Endothelial cell of umbilical vein (primary cell): ENCODE results near the gene CHCHD5. TPM values are rescaled to one million over a fixed set of nuclear protein-coding genes. Genes with fewer than 3 reads are reported as not detected.

ENCODE experiments used
- BruUV-seq: library from RNA; stranded (reverse); fragments of 400-500 nt; replicated peaks from 2 replicates; lab custom pipeline; 2021; lab: Mats Ljungman, UMichigan
- CTCF ChIA-PET: fragments of 300-600, 350-600 bp; sonication (Branson Sonifier 250); formaldehyde crosslinking; loops from one replicate; lab custom pipeline; 2021; ENCODE audit warnings: antibody characterized with exemption, inconsistent platforms; lab: Charles Lee
- POLR2A ChIA-PET: fragments of 300-600, 350-600 bp; sonication (Branson Sonifier 250); formaldehyde crosslinking; loops from one replicate; lab custom pipeline; 2021; ENCODE audit warnings: antibody characterized with exemption, inconsistent platforms; lab: Charles Lee
- DNase-seq: peaks from one replicate; pipeline ENCODE4 v3.0.0-alpha.2; 2011; ENCODE audit warnings: low read depth, low spot score
- FAIRE-seq: peaks from 2 replicates; lab custom pipeline; 2011; peaks lifted over from hg19 to GRCh38; lab: Jason Lieb, UNC
- H2AFZ ChIP-seq: 2 replicates; pipeline ENCODE4 v1.6.0; 2012; ENCODE audit warnings: low read depth, low read length, control low read depth, inconsistent platforms
- H3K27ac ChIP-seq: 2 replicates; pipeline ENCODE4 v1.5.1; 2011; ENCODE audit warnings: low read depth, mild to moderate bottlenecking, control low read depth, low read length, moderate library complexity; ENCODE audit not compliant: insufficient read depth
- H3K27me3 ChIP-seq, 2 experiments: 2 replicates each; pipeline versions ENCODE4 v1.6.0 to v1.6.1; 2011; ENCODE audit warnings: low read length in 2 of 2, mixed read lengths in 1 of 2; ENCODE audit not compliant: control insufficient read depth in 2 of 2, insufficient read depth in 2 of 2
- H3K36me3 ChIP-seq, 2 experiments: 2 replicates in 1 of 2; 3 replicates in 1 of 2; pipeline ENCODE4 v1.5.1; 2011; ENCODE audit warnings: low read length in 2 of 2, mild to moderate bottlenecking in 1 of 2, moderate library complexity in 1 of 2; ENCODE audit not compliant: control insufficient read depth in 2 of 2, insufficient read depth in 2 of 2; ENCODE audit errors: extremely low read depth in 1 of 2
- H3K4me1 ChIP-seq: 3 replicates; pipeline ENCODE4 v1.5.1; 2011; ENCODE audit warnings: mild to moderate bottlenecking, low read length; ENCODE audit not compliant: control insufficient read depth, insufficient read depth; ENCODE audit errors: extremely low read depth
- H3K4me2 ChIP-seq: 2 replicates; pipeline ENCODE4 v1.6.1; 2011; ENCODE audit warnings: low read length, control low read depth, mixed read lengths; ENCODE audit not compliant: insufficient read depth
- H3K4me3 ChIP-seq, 3 experiments: fragments of 200-600 bp in 1 of 3; sonication (generic), shearing (Covaris generic) in 1 of 3; replicated peaks in 1 of 3; 2 replicates each; pipeline ENCODE4 v1.5.1; 2011 to 2016; ENCODE audit warnings: control low read depth in 3 of 3, low read length in 3 of 3, mild to moderate bottlenecking in 2 of 3, inconsistent platforms in 1 of 3, low read depth in 1 of 3, moderate library complexity in 1 of 3; ENCODE audit not compliant: insufficient read depth in 1 of 3
- H3K79me2 ChIP-seq: 2 replicates; pipeline ENCODE4 v1.6.0; 2012; ENCODE audit warnings: low read length, inconsistent platforms; ENCODE audit not compliant: control insufficient read depth, insufficient read depth
- H3K9ac ChIP-seq: replicated peaks from 2 replicates; pipeline ENCODE3; 2011; ENCODE audit warnings: low read length, control low read depth; ENCODE audit not compliant: insufficient read depth; ENCODE audit errors: extremely low read depth
- H3K9me1 ChIP-seq: replicated peaks from 3 replicates; pipeline ENCODE4 v1.6.0; 2011; ENCODE audit warnings: mild to moderate bottlenecking, low read length; ENCODE audit not compliant: control insufficient read depth, insufficient read depth; ENCODE audit errors: extremely low read depth
- H3K9me3 ChIP-seq: replicated peaks from 2 replicates; pipeline ENCODE4 v1.5.1; 2012; ENCODE audit warnings: low read length, inconsistent platforms; ENCODE audit not compliant: control insufficient read depth, insufficient read depth
- H4K20me1 ChIP-seq: replicated peaks from 2 replicates; pipeline ENCODE3; 2011; ENCODE audit warnings: mild to moderate bottlenecking, low read length; ENCODE audit not compliant: control insufficient read depth, insufficient read depth; ENCODE audit errors: extremely low read depth
- CTCF ChIP-seq, 2 donors: IDR thresholded peaks; 1 replicate in 1 of 2; 2 replicates in 1 of 2; pipeline ENCODE4 v1.5.1; 2011; ENCODE audit warnings: low read length in 2 of 2, mild to moderate bottlenecking in 2 of 2, moderate library complexity in 2 of 2, control low read depth in 1 of 2, inconsistent platforms in 1 of 2, low read depth in 1 of 2; ENCODE audit not compliant: insufficient read depth in 1 of 2; ENCODE audit errors: extremely low read depth in 1 of 2
- EZH2 ChIP-seq: IDR thresholded peaks from 2 replicates; pipeline ENCODE4 v1.6.1; 2012; ENCODE audit warnings: borderline replicate concordance, low read depth, mild to moderate bottlenecking, moderate library complexity, low read length, inconsistent platforms; ENCODE audit not compliant: severe bottlenecking
- FOS ChIP-seq: IDR thresholded peaks from 2 replicates; pipeline ENCODE4 v1.6.1; 2011; ENCODE audit warnings: mild to moderate bottlenecking, low read length, moderate library complexity, borderline replicate concordance; ENCODE audit not compliant: insufficient read depth
- GATA2 ChIP-seq: IDR thresholded peaks from 2 replicates; pipeline ENCODE4 v1.7.0; 2011; ENCODE audit warnings: low read depth, mild to moderate bottlenecking, moderate library complexity, mixed read lengths, low read length; ENCODE audit not compliant: insufficient read length, insufficient read depth
- JUN ChIP-seq: IDR thresholded peaks from 2 replicates; pipeline ENCODE4 v1.6.1; 2011; ENCODE audit warnings: borderline replicate concordance, low read depth; ENCODE audit not compliant: insufficient read length, insufficient read depth
- MAX ChIP-seq: IDR thresholded peaks from 2 replicates; pipeline ENCODE4 v1.6.1; 2011; ENCODE audit not compliant: insufficient read depth, insufficient read length
- MYC ChIP-seq: IDR thresholded peaks from one replicate; pipeline ENCODE4 v1.6.1; 2011; ENCODE audit warnings: mild to moderate bottlenecking, low read depth, low read length
- POLR2A ChIP-seq: IDR thresholded peaks from 2 replicates; pipeline ENCODE4 v1.6.1; 2012; ENCODE audit warnings: low read depth, mild to moderate bottlenecking, control low read depth, low read length
- POLR2AphosphoS5 ChIP-seq: IDR thresholded peaks from 2 replicates; pipeline ENCODE4 v1.6.1; 2012; ENCODE audit warnings: low read depth, mild to moderate bottlenecking, control low read depth, low read length, moderate library complexity; ENCODE audit not compliant: insufficient read depth
- dilution Hi-C: fragments of 300-500 bp; cut with MboI; formaldehyde crosslinking; loops from one replicate; pipeline ENCODE4 v1.15.0; 2019; ENCODE audit warnings: low sequenced_read_pairs; ENCODE audit not compliant: extremely low pct_ligation_motif_present
- intact Hi-C: fragments of 100-400 bp; cut with micrococcal nuclease; formaldehyde crosslinking; loops from one replicate; pipeline ENCODE4 v1.10.0; 2022
- polyA plus RNA-seq, 4 experiments: library from polyadenylated mRNA; depleted of rRNA in 3 of 4; stranded (reverse) in 3 of 4; unstranded in 1 of 4; fragments of >200 nt; gene quantifications; 2 replicates each; pipeline versions ENCODE4 v1.2.1 to v1.2.3, GENCODE V29; 2011 to 2012; ENCODE audit warnings: missing spikeins in 1 of 4
- total RNA-seq: library from RNA; stranded (reverse); gene quantifications from 2 replicates; pipeline ENCODE4 v1.2.3, GENCODE V29; 2021

CHCHD5 gene
- total and polyA plus RNA-seq, 2 donors (not counting 3 experiments of a cell fraction or from before 2014, with no cell fraction given), result 22.2 to 44.7 TPM

- FAIRE-seq, result no peak
- H4K20me1 ChIP-seq, result no peaks in the 10 kb centered on the region
- no peak for TF ChIP-seq FOS
- TF ChIP-seq POLR2AphosphoS5, result no peak
- no peak for TF ChIP-seq MAX
- H3K9me1 ChIP-seq, result no peaks in the 10 kb centered on the region
- H3K4me2 ChIP-seq, result no peak overlapping the region
- no peaks in the 10 kb centered on the region for H3K9me3 ChIP-seq
- no peaks in the 10 kb centered on the region for H3K36me3 ChIP-seq
- H3K27me3 ChIP-seq, result no peaks in the 10 kb centered on the region
- no peak overlapping the region for H3K4me3 ChIP-seq
- peaks cover 23% of the 10 kb centered on the region for H3K4me1 ChIP-seq
- H3K27ac ChIP-seq, result no peak overlapping the region
- POLR2A ChIA-PET, result no interaction called here
- no peak for DNase-seq
- BruUV-seq, result no TSS peak
- dilution Hi-C loops, result no loop called here
- H2AFZ ChIP-seq, result no peak overlapping the region
- H3K79me2 ChIP-seq, result no peaks in the 10 kb centered on the region
- H3K9ac ChIP-seq, result no peak overlapping the region
- intact Hi-C loops, result no loop called here
- CTCF ChIA-PET, result no interaction called here
Observed at GRCh38 chr2:112636605-112637288, 52.3 kb downstream of the CHCHD5 start.

- dilution Hi-C loops, result no loop called here
Observed at GRCh38 chr2:112637289-112637660, 52.9 kb downstream of the CHCHD5 start.

More at GRCh38 chr2:112637289-112637660, 52.9 kb downstream of the CHCHD5 start:
- Histone ChIP-seq H3K4me2 (no peak overlapping the region), H2AFZ (no peak overlapping the region), H3K36me3 (no peaks in the 10 kb centered on the region), H3K79me2 (no peaks in the 10 kb centered on the region), H3K9me3 (no peaks in the 10 kb centered on the region), H3K4me3 (no peak overlapping the region), H3K4me1 (peaks cover 23% of the 10 kb centered on the region), H3K27ac (no peak overlapping the region), H3K9me1 (no peaks in the 10 kb centered on the region), H4K20me1 (no peaks in the 10 kb centered on the region), H3K27me3 (no peaks in the 10 kb centered on the region), H3K9ac (no peak overlapping the region)
- DNase-seq (no peak), FAIRE-seq (no peak)
- POLR2A ChIA-PET, result no interaction called here
- intact Hi-C loops, result no loop called here
- TF ChIP-seq POLR2AphosphoS5, result no peak
- TF ChIP-seq EZH2, result no peak
- TF ChIP-seq GATA2, result no peak
- TF ChIP-seq CTCF (IDR thresholded peaks at IDR 0.05; ENCODE audit: extremely low read depth in 1 of 2, insufficient read depth in 1 of 2, low read depth in 1 of 2, low read length in 2 of 2), result no peak
- no peak for TF ChIP-seq MYC
- TF ChIP-seq JUN, result no peak
- TF ChIP-seq POLR2A, result no peak
- TF ChIP-seq MAX, result no peak
- no peak for TF ChIP-seq FOS
- BruUV-seq, result no TSS peak
- CTCF ChIA-PET, result interaction anchor here (0.7 kb wide), 1 partner anchor 77 kb away, joined by 3 read pairs; no protein-coding TSS in a partner anchor
